ENCODE data around the gene LRP1B.
"Not testable (repeated sequence)": the region's sequence is repeated elsewhere in the genome, so short reads cannot be mapped to it uniquely, and the experiment has no call there.

LRP1B gene

DNA sequence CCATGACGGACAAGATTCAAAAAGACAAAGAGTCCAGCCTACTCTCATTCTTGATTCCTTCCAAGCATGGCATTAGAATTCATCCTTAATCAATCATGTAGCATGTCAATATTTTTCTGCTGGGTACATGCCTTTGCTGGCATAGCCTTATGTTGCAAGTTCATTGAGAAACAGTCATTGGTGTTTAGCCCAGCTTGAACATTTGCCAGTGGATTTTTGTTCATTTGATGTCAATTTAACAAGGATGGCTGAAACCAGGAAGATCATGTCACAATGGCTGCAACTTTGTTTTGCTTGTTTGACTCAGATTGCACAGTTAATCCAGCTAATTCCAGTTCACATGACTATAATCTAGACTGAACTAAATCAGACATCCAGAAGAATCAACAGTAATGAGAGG, 1132.2 kb downstream of the LRP1B start:
- H3K4me3 ChIP-seq (ENCODE audit: low read depth in 1 of 2, low read length in 2 of 2): no peak overlapping the region
- no peaks in the 10 kb centered on the region for H3K36me3 ChIP-seq (ENCODE audit: insufficient read depth, low read length)
- H3K9ac ChIP-seq (ENCODE audit: low read length): no peak overlapping the region
- no peaks in the 10 kb centered on the region for H3K4me1 ChIP-seq (ENCODE audit: insufficient read depth, low read length)
- no peak overlapping the region for H3K27ac ChIP-seq (ENCODE audit: low read depth, low read length)
- H3K9me3 ChIP-seq (ENCODE audit: low read length): no peaks in the 10 kb centered on the region
- no peaks in the 10 kb centered on the region for H3K27me3 ChIP-seq (ENCODE audit: control insufficient read depth in 1 of 2, insufficient read depth in 2 of 2, low read length in 2 of 2)

DNA sequence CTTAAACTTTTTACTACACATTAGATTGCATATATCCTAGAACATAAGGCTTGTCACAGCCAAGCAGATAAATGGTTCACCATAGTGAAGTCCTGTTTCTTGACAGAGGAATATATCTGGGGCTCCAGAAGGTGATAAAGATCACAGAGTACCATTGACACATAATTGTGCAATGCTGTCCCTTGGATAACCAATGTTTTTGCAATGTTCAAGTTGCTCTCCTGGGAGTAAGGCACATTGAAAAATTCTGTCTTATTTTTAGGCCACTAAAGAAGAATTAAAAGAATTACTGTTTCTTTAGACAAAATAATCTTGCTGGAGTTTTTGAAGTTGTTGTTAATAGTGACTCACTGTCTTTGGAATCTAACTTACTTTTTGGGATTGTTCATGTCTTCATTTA, 1132.8 kb downstream of the LRP1B start:
- Histone ChIP-seq H3K4me3 (ENCODE audit: low read depth in 1 of 2, low read length in 2 of 2) (no peak overlapping the region), H3K27me3 (ENCODE audit: control insufficient read depth in 1 of 2, insufficient read depth in 2 of 2, low read length in 2 of 2) (no peaks in the 10 kb centered on the region), H3K27ac (ENCODE audit: low read depth, low read length) (no peak overlapping the region), H3K4me1 (ENCODE audit: insufficient read depth, low read length) (no peaks in the 10 kb centered on the region), H3K36me3 (ENCODE audit: insufficient read depth, low read length) (no peaks in the 10 kb centered on the region), H3K9me3 (ENCODE audit: low read length) (no peaks in the 10 kb centered on the region), H3K9ac (ENCODE audit: low read length) (no peak overlapping the region)

DNA sequence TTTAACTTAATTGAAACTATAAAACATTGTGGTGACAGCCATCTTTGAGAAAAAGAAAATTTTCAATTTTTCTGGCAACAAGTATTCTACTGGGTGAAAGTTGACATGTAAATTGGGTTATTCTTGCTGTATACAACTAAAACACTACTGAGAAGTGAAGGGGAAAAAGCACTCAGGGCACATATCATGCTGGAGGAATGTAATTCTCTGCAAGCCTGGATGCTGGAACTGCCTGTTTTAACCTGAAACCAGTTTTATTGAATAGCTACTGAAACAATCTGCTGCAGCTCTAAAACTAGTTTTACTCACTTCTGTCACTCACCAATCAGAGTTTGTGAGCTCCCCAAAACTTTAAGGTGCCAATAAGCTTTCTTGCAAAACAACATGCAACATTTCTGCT, 1136.0 kb downstream of the LRP1B start:
- no peaks in the 10 kb centered on the region for H3K27me3 ChIP-seq (ENCODE audit: control insufficient read depth in 1 of 2, insufficient read depth in 2 of 2, low read length in 2 of 2)

DNA sequence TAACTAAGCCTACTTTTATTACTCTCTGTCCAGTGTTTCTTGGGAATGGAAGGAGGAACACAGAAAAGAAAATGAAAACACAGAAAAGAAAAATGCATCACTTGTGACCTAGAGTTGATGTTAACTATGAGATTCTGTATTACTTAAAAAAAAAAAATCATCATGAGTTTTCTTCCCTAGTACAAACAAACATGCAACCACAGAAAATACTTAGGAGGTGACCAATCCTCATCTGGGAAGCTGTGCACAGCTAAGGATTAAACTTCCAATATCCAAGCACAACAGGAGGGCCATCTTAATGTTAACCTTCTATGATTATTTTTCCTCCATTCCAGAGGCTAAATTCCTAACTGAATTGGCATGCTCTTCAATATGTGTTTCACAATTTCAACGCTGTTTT, 1140.4 kb downstream of the LRP1B start:
- no peaks in the 10 kb centered on the region for H3K36me3 ChIP-seq (ENCODE audit: insufficient read depth, low read length)
- no peaks in the 10 kb centered on the region for H3K27me3 ChIP-seq (ENCODE audit: control insufficient read depth in 1 of 2, insufficient read depth in 2 of 2, low read length in 2 of 2)
- H3K4me3 ChIP-seq (ENCODE audit: low read depth in 1 of 2, low read length in 2 of 2): no peak overlapping the region
- H3K27ac ChIP-seq (ENCODE audit: low read depth, low read length): no peak overlapping the region
- no peak overlapping the region for H3K9ac ChIP-seq (ENCODE audit: low read length)
- no peaks in the 10 kb centered on the region for H3K9me3 ChIP-seq (ENCODE audit: low read length)
- no peaks in the 10 kb centered on the region for H3K4me1 ChIP-seq (ENCODE audit: insufficient read depth, low read length)

More for the DNA sequence above, 1136.0 kb downstream of the LRP1B start:
- H3K27ac ChIP-seq (ENCODE audit: low read depth, low read length): no peak overlapping the region
- no peak overlapping the region for H3K4me3 ChIP-seq (ENCODE audit: low read depth in 1 of 2, low read length in 2 of 2)
- no peaks in the 10 kb centered on the region for H3K4me1 ChIP-seq (ENCODE audit: insufficient read depth, low read length)
- no peaks in the 10 kb centered on the region for H3K36me3 ChIP-seq (ENCODE audit: insufficient read depth, low read length)
- H3K9me3 ChIP-seq (ENCODE audit: low read length): no peaks in the 10 kb centered on the region
- no peak overlapping the region for H3K9ac ChIP-seq (ENCODE audit: low read length)

DNA sequence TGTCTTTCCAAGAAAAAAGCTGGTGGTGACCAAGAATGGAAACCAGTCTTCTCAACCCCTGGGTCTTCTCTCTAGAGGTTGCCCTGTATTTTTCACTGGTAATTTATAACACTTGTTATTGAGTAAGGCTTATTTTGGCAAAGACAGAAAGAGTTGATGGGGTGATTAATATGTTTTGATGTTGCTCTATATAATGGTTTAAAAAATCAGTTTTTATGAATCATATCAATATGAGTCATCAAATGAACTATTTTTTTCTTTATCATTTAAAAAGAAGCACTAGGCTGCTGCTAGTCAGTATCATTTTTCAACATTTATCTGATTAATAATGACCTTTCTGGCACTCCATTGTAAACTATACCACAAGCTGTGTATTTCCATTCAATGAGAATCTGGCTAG, 1142.2 kb downstream of the LRP1B start:
- Histone ChIP-seq H3K4me1 (ENCODE audit: insufficient read depth, low read length) (no peaks in the 10 kb centered on the region), H3K27me3 (ENCODE audit: control insufficient read depth in 1 of 2, insufficient read depth in 2 of 2, low read length in 2 of 2) (no peaks in the 10 kb centered on the region), H3K36me3 (ENCODE audit: insufficient read depth, low read length) (no peaks in the 10 kb centered on the region), H3K9me3 (ENCODE audit: low read length) (no peaks in the 10 kb centered on the region), H3K27ac (ENCODE audit: low read depth, low read length) (no peak overlapping the region), H3K4me3 (ENCODE audit: low read depth in 1 of 2, low read length in 2 of 2) (no peak overlapping the region), H3K9ac (ENCODE audit: low read length) (no peak overlapping the region)

DNA sequence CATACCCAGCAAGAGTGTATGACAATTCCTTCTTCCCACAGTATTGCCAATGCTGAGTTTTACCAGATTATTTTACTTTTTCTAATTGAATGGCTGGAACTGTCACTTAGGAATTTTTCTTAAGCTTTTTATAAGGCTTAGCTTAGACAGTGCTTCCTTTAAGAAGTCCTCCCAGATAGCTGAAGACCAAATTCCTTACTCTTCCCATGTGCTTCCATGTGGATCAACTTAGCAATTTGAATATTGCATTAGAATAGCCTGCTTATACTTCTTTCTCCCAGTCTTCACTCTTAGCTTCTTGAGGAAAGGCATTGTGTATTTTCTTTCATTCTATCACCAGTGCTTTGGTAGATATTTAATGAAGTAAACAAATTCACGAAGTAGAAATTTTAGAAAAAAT, 1144.4 kb downstream of the LRP1B start:
- Histone ChIP-seq H3K4me1 (ENCODE audit: insufficient read depth, low read length) (no peaks in the 10 kb centered on the region), H3K4me3 (ENCODE audit: low read depth in 1 of 2, low read length in 2 of 2) (no peak overlapping the region), H3K27me3 (ENCODE audit: control insufficient read depth in 1 of 2, insufficient read depth in 2 of 2, low read length in 2 of 2) (no peaks in the 10 kb centered on the region), H3K9me3 (ENCODE audit: low read length) (no peaks in the 10 kb centered on the region), H3K9ac (ENCODE audit: low read length) (no peak overlapping the region), H3K27ac (ENCODE audit: low read depth, low read length) (no peak overlapping the region), H3K36me3 (ENCODE audit: insufficient read depth, low read length) (no peaks in the 10 kb centered on the region)

DNA sequence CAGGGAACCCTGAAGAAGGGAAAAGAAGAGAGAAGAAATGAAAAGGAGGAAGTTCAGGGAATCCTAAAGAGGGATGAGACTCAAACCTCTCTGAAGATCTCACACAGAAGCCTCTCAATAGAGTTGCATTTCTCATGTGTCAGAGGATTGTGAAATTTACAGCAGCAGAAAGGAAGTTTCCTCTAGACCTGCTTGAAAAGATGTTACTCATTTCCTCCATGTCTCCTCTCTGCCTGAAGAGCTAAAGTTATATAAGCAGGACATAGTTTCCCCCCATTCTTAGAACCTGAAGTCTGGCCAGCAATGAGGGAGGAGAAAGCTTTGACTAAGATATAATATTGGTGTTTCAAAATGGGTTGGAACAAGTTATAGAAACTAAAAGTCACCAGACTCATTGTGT, 1155.6 kb downstream of the LRP1B start:
- Histone ChIP-seq H3K4me3 (ENCODE audit: low read depth in 1 of 2, low read length in 2 of 2) (no peak overlapping the region), H3K9me3 (ENCODE audit: low read length) (no peaks in the 10 kb centered on the region), H3K9ac (ENCODE audit: low read length) (no peak overlapping the region), H3K36me3 (ENCODE audit: insufficient read depth, low read length) (no peaks in the 10 kb centered on the region), H3K4me1 (ENCODE audit: insufficient read depth, low read length) (no peaks in the 10 kb centered on the region), H3K27ac (ENCODE audit: low read depth, low read length) (no peak overlapping the region), H3K27me3 (ENCODE audit: control insufficient read depth in 1 of 2, insufficient read depth in 2 of 2, low read length in 2 of 2) (no peaks in the 10 kb centered on the region)

DNA sequence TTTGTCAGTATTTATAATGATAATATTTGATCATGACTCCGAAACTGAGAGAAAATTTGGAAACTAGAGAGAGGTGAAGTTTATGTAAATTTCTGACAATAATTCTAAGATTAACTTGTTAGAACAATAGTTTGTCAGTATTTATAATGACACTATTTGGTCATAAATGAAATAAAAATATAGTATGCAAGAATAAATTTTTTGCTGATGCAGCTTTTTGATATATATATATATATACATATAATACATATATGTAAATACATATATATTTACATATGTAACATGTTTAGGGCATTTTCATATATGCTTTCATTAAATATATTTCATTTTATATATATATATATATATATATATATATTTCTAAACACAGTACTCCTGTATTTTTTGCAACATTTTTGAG, 1158.1 kb downstream of the LRP1B start:
- no peaks in the 10 kb centered on the region for H3K9me3 ChIP-seq (ENCODE audit: low read length)
- no peak overlapping the region for H3K27ac ChIP-seq (ENCODE audit: low read depth, low read length)
- no peaks in the 10 kb centered on the region for H3K4me1 ChIP-seq (ENCODE audit: insufficient read depth, low read length)
- H3K4me3 ChIP-seq (ENCODE audit: low read depth in 1 of 2, low read length in 2 of 2): no peak overlapping the region
- no peaks in the 10 kb centered on the region for H3K27me3 ChIP-seq (ENCODE audit: control insufficient read depth in 1 of 2, insufficient read depth in 2 of 2, low read length in 2 of 2)
- H3K36me3 ChIP-seq (ENCODE audit: insufficient read depth, low read length): no peaks in the 10 kb centered on the region
- no peak overlapping the region for H3K9ac ChIP-seq (ENCODE audit: low read length)

DNA sequence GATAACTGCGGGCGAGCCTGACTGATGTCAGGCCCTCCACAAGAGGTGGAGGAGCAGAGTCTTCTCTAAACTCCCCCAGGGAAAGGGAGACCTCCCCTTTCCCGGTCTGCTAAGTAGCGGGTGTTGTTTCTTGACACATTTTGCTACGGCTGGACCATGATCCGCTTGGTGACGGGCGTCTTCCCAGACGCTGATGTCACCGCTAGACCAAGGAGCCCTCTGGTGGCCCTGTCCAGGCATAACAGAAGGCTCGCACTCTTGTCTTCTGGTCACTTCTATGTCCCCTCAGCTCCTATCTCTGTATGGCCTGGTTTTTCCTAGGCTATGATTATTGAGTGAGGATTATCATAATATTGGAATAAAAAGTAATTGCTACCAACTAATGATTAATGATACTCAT, 1166.5 kb downstream of the LRP1B start:
- not testable (repeated sequence) for H3K9me3 ChIP-seq (ENCODE audit: low read length); H3K36me3 ChIP-seq (ENCODE audit: insufficient read depth, low read length); H3K4me3 ChIP-seq (ENCODE audit: low read depth in 1 of 2, low read length in 2 of 2); H3K27me3 ChIP-seq (ENCODE audit: control insufficient read depth in 1 of 2, insufficient read depth in 2 of 2, low read length in 2 of 2); H3K4me1 ChIP-seq (ENCODE audit: insufficient read depth, low read length); H3K9ac ChIP-seq (ENCODE audit: low read length); H3K27ac ChIP-seq (ENCODE audit: low read depth, low read length)

DNA sequence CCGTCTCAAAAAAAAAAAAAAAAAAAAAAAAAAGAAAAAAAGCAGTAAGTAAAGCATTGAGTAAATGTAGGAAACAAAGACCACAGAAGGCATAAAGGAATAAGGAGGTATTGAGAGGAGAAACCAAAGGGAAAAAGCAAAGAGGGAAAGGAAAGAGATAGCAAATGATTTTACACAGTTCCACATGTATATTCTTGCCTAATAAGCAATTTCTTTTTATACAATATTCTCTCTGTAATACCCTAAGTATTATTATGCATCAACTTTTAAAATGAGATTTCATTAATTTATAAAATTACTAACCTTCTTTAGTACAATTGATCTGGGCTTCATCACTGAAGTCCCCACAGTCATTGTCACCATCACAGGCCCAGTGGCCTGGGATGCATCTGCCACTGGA, 1180.9 kb downstream of the LRP1B start:
- no peak overlapping the region for H3K4me3 ChIP-seq (ENCODE audit: low read depth in 1 of 2, low read length in 2 of 2)
- no peak overlapping the region for H3K9ac ChIP-seq (ENCODE audit: low read length)
- H3K36me3 ChIP-seq (ENCODE audit: insufficient read depth, low read length): no peaks in the 10 kb centered on the region
- no peak overlapping the region for H3K27ac ChIP-seq (ENCODE audit: low read depth, low read length)
- H3K9me3 ChIP-seq (ENCODE audit: low read length): no peaks in the 10 kb centered on the region
- no peaks in the 10 kb centered on the region for H3K4me1 ChIP-seq (ENCODE audit: insufficient read depth, low read length)
- no peaks in the 10 kb centered on the region for H3K27me3 ChIP-seq (ENCODE audit: control insufficient read depth in 1 of 2, insufficient read depth in 2 of 2, low read length in 2 of 2)

DNA sequence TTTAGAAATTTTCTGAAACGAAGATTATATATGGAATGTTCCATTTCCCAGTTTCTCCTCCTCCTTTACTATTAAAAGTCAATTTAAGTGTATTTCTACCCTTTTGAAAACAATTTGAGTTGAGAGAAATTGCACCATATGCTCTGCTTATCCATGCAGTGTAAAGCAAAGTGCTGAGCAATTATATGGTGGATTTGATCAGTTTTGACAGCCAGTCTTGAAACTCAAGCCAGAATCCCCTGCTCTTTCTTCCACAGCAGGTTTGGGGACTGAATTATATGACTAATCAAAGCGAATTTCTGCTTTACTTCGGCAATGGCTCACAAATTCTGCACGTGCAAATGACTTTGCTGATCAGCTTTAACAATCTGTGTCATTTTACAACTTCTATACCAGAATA, 1183.6 kb downstream of the LRP1B start:
- no peaks in the 10 kb centered on the region for H3K4me1 ChIP-seq (ENCODE audit: insufficient read depth, low read length)
- H3K27ac ChIP-seq (ENCODE audit: low read depth, low read length): no peak overlapping the region
- no peaks in the 10 kb centered on the region for H3K9me3 ChIP-seq (ENCODE audit: low read length)
- H3K4me3 ChIP-seq (ENCODE audit: low read depth in 1 of 2, low read length in 2 of 2): no peak overlapping the region
- H3K36me3 ChIP-seq (ENCODE audit: insufficient read depth, low read length): no peaks in the 10 kb centered on the region
- no peaks in the 10 kb centered on the region for H3K27me3 ChIP-seq (ENCODE audit: control insufficient read depth in 1 of 2, insufficient read depth in 2 of 2, low read length in 2 of 2)
- no peak overlapping the region for H3K9ac ChIP-seq (ENCODE audit: low read length)

DNA sequence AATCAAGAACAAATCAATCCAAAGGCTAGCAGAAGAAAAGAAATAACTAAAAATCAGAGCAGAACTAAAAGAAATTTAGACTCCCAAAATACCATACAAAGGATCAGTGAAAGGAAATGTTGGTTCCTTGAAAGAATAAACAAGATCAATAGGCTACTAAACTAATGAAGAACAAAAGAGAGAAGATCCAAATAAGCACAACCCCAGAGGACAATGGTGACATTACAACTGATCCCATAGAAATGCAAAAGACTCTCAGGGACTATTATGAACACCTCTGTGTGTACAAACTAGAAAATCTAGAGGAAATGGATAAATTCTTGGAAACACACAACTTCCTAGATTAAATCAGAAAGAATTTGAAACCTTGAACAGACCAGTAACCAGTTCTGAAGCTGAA, 1186.9 kb downstream of the LRP1B start:
- no peaks in the 10 kb centered on the region for H3K36me3 ChIP-seq (ENCODE audit: insufficient read depth, low read length)
- H3K9me3 ChIP-seq (ENCODE audit: low read length): no peaks in the 10 kb centered on the region
- H3K9ac ChIP-seq (ENCODE audit: low read length): no peak overlapping the region
- no peak overlapping the region for H3K4me3 ChIP-seq (ENCODE audit: low read depth in 1 of 2, low read length in 2 of 2)
- H3K27me3 ChIP-seq (ENCODE audit: control insufficient read depth in 1 of 2, insufficient read depth in 2 of 2, low read length in 2 of 2): no peaks in the 10 kb centered on the region
- H3K27ac ChIP-seq (ENCODE audit: low read depth, low read length): no peak overlapping the region
- no peaks in the 10 kb centered on the region for H3K4me1 ChIP-seq (ENCODE audit: insufficient read depth, low read length)
